Measurements from ENCODE around the gene KRTAP1-5.

KRTAP1-5 gene

DNA sequence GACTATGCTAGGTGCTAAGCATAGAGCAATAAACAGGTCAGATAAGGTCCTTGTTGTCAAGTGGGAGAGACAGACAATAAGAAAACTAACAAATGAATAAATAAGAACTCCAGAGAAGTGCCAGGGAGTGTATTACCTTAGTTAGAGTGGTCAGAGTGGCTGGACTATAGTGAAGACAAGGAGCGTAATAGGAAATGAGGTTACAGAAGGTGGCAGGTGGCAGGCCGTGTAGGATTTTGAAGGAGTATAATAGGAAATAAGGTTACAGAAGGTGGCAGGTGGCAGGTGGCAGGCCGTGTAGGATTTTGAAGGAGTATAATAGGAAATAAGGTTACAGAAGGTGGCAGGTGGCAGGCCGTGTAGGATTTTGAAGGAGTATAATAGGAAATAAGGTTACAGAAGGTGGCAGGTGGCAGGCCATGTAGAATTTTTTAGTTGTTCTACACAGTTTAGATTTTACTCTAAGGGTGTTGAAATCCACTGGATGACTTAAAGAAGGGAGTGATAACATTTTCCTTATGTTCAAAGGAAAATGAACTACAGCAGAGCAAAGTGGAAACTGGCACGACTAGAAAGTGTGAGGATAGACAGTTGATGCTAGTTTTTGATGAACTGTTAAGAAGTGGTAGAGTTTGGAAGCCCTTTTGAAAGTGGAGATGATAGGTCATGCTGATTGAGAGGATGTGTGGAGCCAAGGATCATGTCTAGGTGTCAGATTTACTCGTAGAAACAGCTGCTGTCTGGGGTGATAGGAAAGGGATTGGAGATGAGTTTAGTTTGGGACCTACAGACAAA lies 14.5 kb downstream of the KRTAP1-5 start:
- H3K4me3 ChIP-seq (replicated peaks; ENCODE audit: low read depth, low read length): no peak overlapping the region
- TF ChIP-seq, protein P1, sequence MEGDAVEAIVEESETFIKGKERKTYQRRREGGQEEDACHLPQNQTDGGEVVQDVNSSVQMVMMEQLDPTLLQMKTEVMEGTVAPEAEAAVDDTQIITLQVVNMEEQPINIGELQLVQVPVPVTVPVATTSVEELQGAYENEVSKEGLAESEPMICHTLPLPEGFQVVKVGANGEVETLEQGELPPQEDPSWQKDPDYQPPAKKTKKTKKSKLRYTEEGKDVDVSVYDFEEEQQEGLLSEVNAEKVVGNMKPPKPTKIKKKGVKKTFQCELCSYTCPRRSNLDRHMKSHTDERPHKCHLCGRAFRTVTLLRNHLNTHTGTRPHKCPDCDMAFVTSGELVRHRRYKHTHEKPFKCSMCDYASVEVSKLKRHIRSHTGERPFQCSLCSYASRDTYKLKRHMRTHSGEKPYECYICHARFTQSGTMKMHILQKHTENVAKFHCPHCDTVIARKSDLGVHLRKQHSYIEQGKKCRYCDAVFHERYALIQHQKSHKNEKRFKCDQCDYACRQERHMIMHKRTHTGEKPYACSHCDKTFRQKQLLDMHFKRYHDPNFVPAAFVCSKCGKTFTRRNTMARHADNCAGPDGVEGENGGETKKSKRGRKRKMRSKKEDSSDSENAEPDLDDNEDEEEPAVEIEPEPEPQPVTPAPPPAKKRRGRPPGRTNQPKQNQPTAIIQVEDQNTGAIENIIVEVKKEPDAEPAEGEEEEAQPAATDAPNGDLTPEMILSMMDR (IDR thresholded peaks at IDR 0.05; ENCODE audit: low read depth, low read length, missing control alignments): no peak
- no peak for DNase-seq (ENCODE audit: extremely low read depth, low read depth)

DNA sequence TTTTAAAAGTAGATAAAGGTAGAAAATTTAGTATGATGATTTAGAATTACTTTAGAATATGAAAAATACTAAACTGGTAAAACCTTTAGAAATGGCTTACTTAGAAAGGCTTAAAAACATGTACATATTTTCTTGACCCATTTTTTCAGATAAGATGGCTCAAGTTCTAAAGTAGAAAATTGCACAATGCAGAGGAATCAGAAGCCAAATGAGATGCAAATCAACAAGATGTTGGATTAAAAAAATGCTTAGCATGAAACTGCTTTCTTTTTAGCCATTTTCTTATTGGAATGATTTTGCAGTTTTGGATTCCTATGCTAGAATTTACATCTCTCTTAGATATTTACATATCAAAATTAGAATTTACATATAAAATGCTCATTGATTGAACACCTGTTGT lies 16.6 kb downstream of the KRTAP1-5 start:
- DNase-seq (ENCODE audit: extremely low read depth, low read depth): no peak
- TF ChIP-seq, protein P1 (IDR thresholded peaks at IDR 0.05; ENCODE audit: low read depth, low read length, missing control alignments): no peak
- H3K4me3 ChIP-seq (replicated peaks; ENCODE audit: low read depth, low read length): no peak overlapping the region

DNA sequence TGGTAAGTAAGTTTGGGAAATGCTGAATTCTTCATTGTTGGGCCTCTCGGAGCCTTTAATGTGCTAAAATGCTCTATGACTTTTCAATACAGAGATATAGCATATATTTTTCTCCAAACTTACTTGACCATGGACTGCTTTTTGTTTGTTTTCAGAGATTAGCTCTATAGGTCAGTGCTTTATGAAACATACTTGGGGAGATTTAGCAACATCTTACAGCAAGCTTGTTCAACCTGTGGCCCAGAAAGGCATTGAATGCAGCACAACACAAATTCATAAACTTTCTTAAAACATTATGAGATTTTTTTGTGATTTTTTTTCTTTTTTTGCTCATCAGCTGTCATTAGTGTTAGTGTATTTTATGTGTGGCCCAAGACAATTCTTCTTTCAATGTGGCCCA lies 17.1 kb downstream of the KRTAP1-5 start:
- H3K4me3 ChIP-seq (replicated peaks; ENCODE audit: low read depth, low read length): no peak overlapping the region
- TF ChIP-seq, protein P1 (IDR thresholded peaks at IDR 0.05; ENCODE audit: low read depth, low read length, missing control alignments): no peak
- no peak for DNase-seq (ENCODE audit: extremely low read depth, low read depth)

DNA sequence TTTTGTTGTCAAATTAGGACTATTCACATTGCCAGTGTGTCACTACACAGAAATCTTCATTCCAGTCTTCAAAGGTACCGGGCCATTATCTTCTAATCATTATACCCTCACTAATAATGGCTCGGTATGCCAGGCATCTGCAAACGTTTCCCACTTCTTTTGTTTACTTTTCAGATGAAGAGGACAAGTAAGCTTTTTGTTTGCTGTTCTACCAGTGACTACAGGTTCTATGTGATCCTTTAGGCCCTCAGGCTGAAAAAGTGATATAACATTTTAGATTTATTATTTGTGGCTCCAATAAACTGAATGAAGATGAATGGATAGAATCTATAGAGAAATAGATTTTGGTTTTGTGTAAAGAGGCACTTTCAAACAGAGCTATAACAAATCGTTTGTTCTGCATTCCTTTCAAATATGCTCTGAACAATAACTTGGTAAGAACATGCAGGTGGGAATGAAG lies 17.7 kb downstream of the KRTAP1-5 start:
- H3K4me3 ChIP-seq (replicated peaks; ENCODE audit: low read depth, low read length): no peak overlapping the region
- TF ChIP-seq, protein P1 (IDR thresholded peaks at IDR 0.05; ENCODE audit: low read depth, low read length, missing control alignments): no peak
- DNase-seq (ENCODE audit: extremely low read depth, low read depth): no peak

DNA sequence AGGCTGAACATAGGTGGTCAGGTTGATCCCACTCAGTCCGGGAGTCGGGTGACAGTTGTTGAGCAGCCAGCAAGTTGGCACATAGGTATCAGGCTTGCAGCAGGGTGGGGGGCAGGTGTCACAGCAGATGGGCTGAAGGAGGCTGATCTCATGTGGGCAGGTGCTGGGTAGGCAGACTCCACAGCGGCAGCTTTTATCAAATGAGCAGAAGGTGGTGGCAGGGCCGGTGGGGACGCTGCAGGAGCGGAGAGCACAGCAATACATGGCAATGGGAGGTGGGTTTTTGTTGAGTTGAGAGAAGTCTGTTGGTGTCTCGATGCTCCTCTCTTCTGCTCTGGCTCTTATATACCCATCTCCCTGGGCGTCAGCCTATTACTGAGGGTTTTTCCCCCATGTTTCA lies 18.2 kb downstream of the KRTAP1-5 start, which contains the start of gene KRTAP3-1:
Gene KRTAP3-1, minus strand, starts transcription at position 318 of the 400 bp plus-strand sequence. Its CDS starts 54 bp downstream, at position 264.
- TF ChIP-seq, protein P1 (IDR thresholded peaks at IDR 0.05; ENCODE audit: low read depth, low read length, missing control alignments): no peak
- DNase-seq (ENCODE audit: extremely low read depth, low read depth): no peak
- H3K4me3 ChIP-seq (replicated peaks; ENCODE audit: low read depth, low read length): no peak within 1 kb of the TSS

DNA sequence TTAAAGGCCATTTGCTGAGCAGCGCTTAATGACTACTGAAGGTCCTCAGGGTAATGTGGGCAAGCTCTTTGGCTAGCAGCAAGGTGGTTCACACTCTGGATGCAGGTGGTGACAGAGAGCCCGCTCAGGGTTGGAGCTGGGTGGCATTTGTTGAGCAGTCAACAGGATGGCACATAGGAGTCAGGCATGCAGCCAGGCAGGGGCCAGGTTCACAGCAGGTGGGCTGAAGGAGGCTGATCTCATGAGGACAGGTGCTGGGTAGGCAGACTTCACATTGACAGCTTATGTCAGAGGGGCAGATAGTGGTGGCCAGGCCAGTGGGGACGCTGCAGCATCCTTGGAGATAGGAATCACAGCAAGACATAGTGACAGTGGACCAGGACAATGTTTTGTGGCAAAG lies 22.6 kb downstream of the KRTAP1-5 start:
- no peak for DNase-seq (ENCODE audit: extremely low read depth, low read depth)
- no peak overlapping the region for H3K4me3 ChIP-seq (replicated peaks; ENCODE audit: low read depth, low read length)
- TF ChIP-seq, protein P1 (IDR thresholded peaks at IDR 0.05; ENCODE audit: low read depth, low read length, missing control alignments): no peak
